Left colon (tissue), 2 donors: ENCODE results near the gene SLC26A5. TPM values are rescaled to one million over a fixed set of nuclear protein-coding genes. Genes with fewer than 3 reads are reported as not detected.
A peak's percentile ranks its signal among the peaks of the same experiment; 100 is the strongest.

ENCODE experiments used
- ATAC-seq: fragments of 200-7000 bp; cut with Tn5 transposase; one replicate; pipeline ENCODE4 v1.9.1; 2020; ENCODE audit warnings: mild to moderate bottlenecking, moderate library complexity
- DNase-seq, 2 donors: peaks; one replicate each; pipeline ENCODE4 v3.0.0-alpha.2; 2020
- intact Hi-C, 2 donors: fragments of 100-400 bp; cut with DNase I in 1 of 2; cut with micrococcal nuclease in 1 of 2; formaldehyde crosslinking; loops; one replicate each; pipeline versions ENCODE4 v1.11.2 to v1.14.0; 2022; cut with DNase I, micrococcal nuclease
- total RNA-seq, 2 donors: library from RNA; stranded (reverse); fragmentation: NEBNext Ultra II Directional; extraction: Animal tissue kit (Norgen Biotek cat#: 25700); gene quantifications; one replicate each; pipeline ENCODE4 v1.2.1, GENCODE V29; 2021
- donor health status: DM: no; HTN: no; CAD: no.
- donor health status: DM: yes; HTN: yes; CAD: no.

Gene SLC26A5
- total RNA-seq, 2 donors from 2014 or later = 0.22 TPM; not detected in 1

- intact Hi-C loops = no loop called here
- DNase-seq (no peak), ATAC-seq (peak; percentile 56)
Measured at GRCh38 chr7:103373866-103374643, 72.0 kb downstream of the SLC26A5 start.

- intact Hi-C loops = loop anchor here in 1 of 2 donors (10.0 kb wide), 1 partner anchor 65 kb away; no protein-coding TSS in a partner anchor
- DNase-seq (no peak), ATAC-seq (no peak)
Measured at GRCh38 chr7:103369432-103369831, 76.6 kb downstream of the SLC26A5 start.

- intact Hi-C loops = no loop called here
- DNase-seq (no peak), ATAC-seq (no peak)
Measured at GRCh38 chr7:103349805-103350204, 96.2 kb downstream of the SLC26A5 start.

- intact Hi-C loops = no loop called here
- no peak for ATAC-seq
- DNase-seq = no peak
Measured at GRCh38 chr7:103348959-103349358, 97.0 kb downstream of the SLC26A5 start.

- intact Hi-C loops = no loop called here
Measured at GRCh38 chr7:103348452-103348851, 97.6 kb downstream of the SLC26A5 start.

GRCh38 chr7:103347507-103348267 is 98.3 kb downstream of the SLC26A5 start, which contains the start of gene PSMC2:
Gene PSMC2, plus strand, starts transcription at chr7:103347643. Its CDS starts 69 bp downstream, at chr7:103347712.
- ATAC-seq (peak; percentile 70), DNase-seq (peak; percentile 69 to 70)
- intact Hi-C loops = no loop called here

More at GRCh38 chr7:103348452-103348851, 97.6 kb downstream of the SLC26A5 start:
- DNase-seq = no peak
- no peak for ATAC-seq

GRCh38 chr7:103346396-103346795 is 99.6 kb downstream of the SLC26A5 start:
- intact Hi-C loops = no loop called here
- DNase-seq = no peak
- ATAC-seq = no peak

- ATAC-seq (peak; percentile 92), DNase-seq (peak; percentile 88)
- intact Hi-C loops = no loop called here
Measured at GRCh38 chr7:103344453-103345149, 101.4 kb downstream of the SLC26A5 start, which contains the start of gene DNAJC2. Gene DNAJC2, minus strand, starts transcription at chr7:103344767. Its CDS starts 145 bp downstream, at chr7:103344622.

GRCh38 chr7:103343758-103344452 is 102.1 kb downstream of the SLC26A5 start:
- intact Hi-C loops = no loop called here
- ATAC-seq (peak; percentile 71), DNase-seq (peak; percentile 30 to 37)

GRCh38 chr7:103343332-103343731 is 102.7 kb downstream of the SLC26A5 start:
- intact Hi-C loops = no loop called here
- no peak for ATAC-seq
- DNase-seq = no peak

- DNase-seq (no peak), ATAC-seq (no peak)
Measured at GRCh38 chr7:103341466-103341865, 104.5 kb downstream of the SLC26A5 start.

GRCh38 chr7:103338864-103339263 is 107.1 kb downstream of the SLC26A5 start:
- DNase-seq = no peak
- no peak for ATAC-seq
- intact Hi-C loops = no loop called here

More at GRCh38 chr7:103341466-103341865, 104.5 kb downstream of the SLC26A5 start:
- intact Hi-C loops = no loop called here

GRCh38 chr7:103336761-103337160 is 109.2 kb downstream of the SLC26A5 start:
- ATAC-seq = no peak
- intact Hi-C loops = no loop called here

GRCh38 chr7:103325744-103326143 is 120.3 kb downstream of the SLC26A5 start:
- ATAC-seq (no peak), DNase-seq (no peak)
- intact Hi-C loops = no loop called here

More at GRCh38 chr7:103336761-103337160, 109.2 kb downstream of the SLC26A5 start:
- DNase-seq = no peak

Other genes starting within 250 kb of the SLC26A5 start
- gene PMPCB, start 148.8 kb downstream of the SLC26A5 start, total RNA-seq = 10 to 100 TPM; 63.2 to 63.6 TPM
- 10 to 100 TPM; 19.4 to 19.5 TPM for gene DNAJC2, start 101.4 kb downstream of the SLC26A5 start, total RNA-seq
- 10 to 100 TPM; 64.6 to 70.2 TPM for gene PSMC2, start 98.6 kb downstream of the SLC26A5 start, total RNA-seq